T-helper 2 cell treated with Interferon-gamma antibody and Interleukin-4, amounts not matched to agents 5 μg/mL and 100 μg/mL, for 36 hours (primary cell): ENCODE results near the gene RRAGB.

Experiments used
- DNase-seq: peaks from one replicate; pipeline ENCODE4 v3.0.0; 2021; ENCODE audit warnings: low spot score
- H3K27ac Mint-ChIP-seq: one replicate; pipeline ENCODE4 v1.8.0; 2021; ENCODE audit warnings: mild to moderate bottlenecking, mixed read lengths
- H3K27me3 Mint-ChIP-seq: one replicate; pipeline ENCODE4 v1.8.0; 2021; ENCODE audit warnings: low read depth, mixed read lengths
- H3K36me3 Mint-ChIP-seq: one replicate; pipeline ENCODE4 v1.8.0; 2021; ENCODE audit warnings: low read depth, mixed read lengths
- H3K4me1 Mint-ChIP-seq: one replicate; pipeline ENCODE4 v1.8.0; 2021; ENCODE audit warnings: low read depth, mixed read lengths
- H3K4me3 Mint-ChIP-seq: one replicate; pipeline ENCODE4 v1.8.0; 2022; ENCODE audit warnings: mild to moderate bottlenecking, moderate library complexity, mixed read lengths
- H3K9me3 Mint-ChIP-seq: one replicate; pipeline ENCODE4 v1.8.0; 2021; ENCODE audit warnings: mixed read lengths

RRAGB gene

DNA sequence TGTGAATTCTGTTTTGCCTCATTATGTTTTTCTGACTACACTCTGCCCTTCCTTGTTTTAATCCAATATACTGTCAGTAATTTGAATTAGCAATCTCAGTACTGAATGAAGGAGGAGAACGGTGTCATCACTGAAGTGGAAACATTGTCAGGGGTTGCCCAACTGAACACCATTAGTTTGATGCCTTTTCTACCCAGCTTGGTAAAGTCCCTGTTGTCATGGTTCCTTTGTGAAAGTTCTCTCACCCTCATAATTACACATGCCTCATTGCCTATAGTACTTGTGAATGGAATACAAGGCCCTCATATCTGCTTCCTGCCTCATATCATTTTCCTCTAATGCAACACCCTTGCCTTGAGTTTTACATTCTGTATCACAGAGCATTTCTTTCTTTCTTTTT is 76.9 kb downstream of the RRAGB start:
- Mint-ChIP-seq H3K36me3 (no peaks in the 10 kb centered on the region), H3K9me3 (no peaks in the 10 kb centered on the region), H3K4me3 (no peak overlapping the region), H3K27me3 (no peaks in the 10 kb centered on the region), H3K27ac (no peak overlapping the region), H3K4me1 (no peaks in the 10 kb centered on the region)
- DNase-seq: no peak

DNA sequence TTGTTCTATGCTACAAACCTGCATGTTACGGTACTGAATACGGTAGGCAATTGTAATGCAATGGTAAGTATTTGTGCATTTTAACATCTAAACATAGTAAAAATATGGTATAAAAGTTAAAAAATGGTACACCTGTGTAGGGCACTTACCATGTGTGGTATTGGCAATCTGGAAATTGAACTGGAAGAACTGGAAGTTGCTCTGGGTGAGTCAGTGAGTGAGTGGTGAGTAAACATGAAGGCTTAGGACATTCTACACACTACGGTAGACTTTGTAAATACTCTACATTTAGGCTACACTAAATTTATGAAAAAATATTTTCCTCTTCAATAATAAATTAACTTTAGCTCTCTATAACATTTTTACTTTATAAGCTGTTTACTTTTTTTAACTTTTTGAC is 78.9 kb downstream of the RRAGB start:
- Mint-ChIP-seq H3K4me1 (no peaks in the 10 kb centered on the region), H3K9me3 (no peaks in the 10 kb centered on the region), H3K27me3 (no peaks in the 10 kb centered on the region), H3K4me3 (no peak overlapping the region), H3K36me3 (no peaks in the 10 kb centered on the region), H3K27ac (no peak overlapping the region)
- DNase-seq: no peak

DNA sequence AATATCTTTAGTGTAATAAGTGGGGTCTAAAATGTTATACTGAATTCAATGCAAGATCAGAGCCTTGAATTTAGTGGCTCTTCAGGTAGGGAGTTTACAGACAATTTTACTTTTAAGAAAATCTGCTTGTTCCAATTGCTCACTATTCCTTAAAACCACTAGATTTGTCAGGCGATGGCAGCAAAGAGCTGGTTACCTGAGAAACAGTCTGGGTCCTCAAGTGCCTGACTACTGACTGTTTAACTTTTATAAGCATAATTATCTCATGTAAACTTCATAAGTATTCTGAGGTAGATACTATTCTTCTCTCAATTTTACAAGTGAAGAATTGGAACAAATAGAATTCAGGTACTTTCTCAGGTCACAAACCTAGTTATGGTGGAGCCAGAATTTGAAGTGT is 84.3 kb downstream of the RRAGB start:
- no peaks in the 10 kb centered on the region for H3K4me1 Mint-ChIP-seq
- no peaks in the 10 kb centered on the region for H3K9me3 Mint-ChIP-seq
- H3K27me3 Mint-ChIP-seq: no peaks in the 10 kb centered on the region
- H3K4me3 Mint-ChIP-seq: no peak overlapping the region
- H3K27ac Mint-ChIP-seq: no peak overlapping the region
- no peak for DNase-seq
- no peaks in the 10 kb centered on the region for H3K36me3 Mint-ChIP-seq
